ENCODE results near the gene CFAP221.

The CFAP221 gene

DNA sequence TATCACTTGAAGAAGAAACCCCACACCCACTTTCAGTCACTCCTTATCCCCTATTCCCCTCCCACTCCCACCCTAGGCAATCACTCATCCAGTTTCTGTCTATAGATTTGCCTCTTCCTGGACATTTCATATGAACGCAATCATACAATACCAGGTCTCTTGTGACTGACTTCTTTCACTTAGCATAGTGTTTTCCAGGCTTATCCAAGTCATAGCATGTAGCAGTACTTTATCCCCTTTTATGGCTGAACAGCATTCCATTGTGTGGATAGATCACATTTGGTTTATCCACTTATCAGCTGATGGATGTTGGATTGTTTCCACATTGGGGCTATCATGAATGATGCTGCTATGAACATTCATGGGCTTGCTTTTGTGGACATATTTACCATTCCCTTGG lies 6.6 kb downstream of the CFAP221 start:
- 90 to 98% methylated on average over 1 of the region's 1 CpG for WGBS, 2 experiments
- no peaks in the 10 kb centered on the region for H3K27me3 ChIP-seq (ENCODE audit: control insufficient read depth, insufficient read depth, low read length, poor library complexity, severe bottlenecking)
- no peaks in the 10 kb centered on the region for H3K9me3 ChIP-seq (ENCODE audit: control insufficient read depth, low read length)
- no peak overlapping the region for H3K27ac ChIP-seq (ENCODE audit: insufficient read depth, low read depth, low read length, poor library complexity, severe bottlenecking)
- no peaks in the 10 kb centered on the region for H3K36me3 ChIP-seq (ENCODE audit: control insufficient read depth, insufficient read depth, low read length)
- H3K4me1 ChIP-seq (ENCODE audit: control insufficient read depth, insufficient read depth, low read length) = peaks cover 8% of the 10 kb centered on the region
- H3K4me3 ChIP-seq (ENCODE audit: insufficient read depth, low read depth, low read length) = no peak overlapping the region

- Histone ChIP-seq H3K27me3 (ENCODE audit: control insufficient read depth, insufficient read depth, low read length, poor library complexity, severe bottlenecking) (no peaks in the 10 kb centered on the region), H3K27ac (ENCODE audit: insufficient read depth, low read depth, low read length, poor library complexity, severe bottlenecking) (no peak overlapping the region), H3K4me3 (ENCODE audit: insufficient read depth, low read depth, low read length) (no peak overlapping the region), H3K36me3 (ENCODE audit: control insufficient read depth, insufficient read depth, low read length) (no peaks in the 10 kb centered on the region), H3K4me1 (ENCODE audit: control insufficient read depth, insufficient read depth, low read length) (no peaks in the 10 kb centered on the region), H3K9me3 (ENCODE audit: control insufficient read depth, low read length) (no peaks in the 10 kb centered on the region)
- 96 to 99% methylated on average over 3 of the region's 3 CpGs for WGBS, 2 experiments
These were observed 8.7 kb downstream of the CFAP221 start for GRCh38 chr2:119552902-119553301.

- no peaks in the 10 kb centered on the region for H3K27me3 ChIP-seq (ENCODE audit: control insufficient read depth, insufficient read depth, low read length, poor library complexity, severe bottlenecking)
- H3K36me3 ChIP-seq (ENCODE audit: control insufficient read depth, insufficient read depth, low read length) = no peaks in the 10 kb centered on the region
- H3K9me3 ChIP-seq (ENCODE audit: control insufficient read depth, low read length) = no peaks in the 10 kb centered on the region
- no peak overlapping the region for H3K4me3 ChIP-seq (ENCODE audit: insufficient read depth, low read depth, low read length)
- no peaks in the 10 kb centered on the region for H3K4me1 ChIP-seq (ENCODE audit: control insufficient read depth, insufficient read depth, low read length)
- no peak overlapping the region for H3K27ac ChIP-seq (ENCODE audit: insufficient read depth, low read depth, low read length, poor library complexity, severe bottlenecking)
- 90 to 93% methylated on average over 6 to 7 of the region's 7 CpGs for WGBS, 2 experiments
These were observed 9.6 kb downstream of the CFAP221 start for GRCh38 chr2:119553687-119554344.

DNA sequence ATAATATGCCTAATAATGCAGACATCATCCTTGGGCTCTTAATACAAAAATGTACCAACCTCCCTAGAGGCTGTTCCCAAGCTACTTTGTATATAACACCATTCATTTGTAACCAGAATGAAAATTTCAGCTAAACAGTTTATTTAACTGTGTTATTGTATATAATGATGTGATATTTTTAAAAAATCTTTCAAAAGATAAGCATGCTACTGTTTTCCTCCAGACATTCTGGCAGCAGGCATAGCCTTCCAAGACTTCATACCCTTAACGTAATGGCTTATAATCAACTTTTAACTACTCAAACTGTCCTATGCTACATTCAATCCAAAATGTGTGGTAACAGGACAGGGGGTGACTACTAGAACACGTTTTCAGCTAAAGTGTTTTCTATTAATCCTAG lies 21.2 kb downstream of the CFAP221 start:
- H3K4me3 ChIP-seq (ENCODE audit: insufficient read depth, low read depth, low read length) = no peak overlapping the region
- no peaks in the 10 kb centered on the region for H3K36me3 ChIP-seq (ENCODE audit: control insufficient read depth, insufficient read depth, low read length)
- H3K27me3 ChIP-seq (ENCODE audit: control insufficient read depth, insufficient read depth, low read length, poor library complexity, severe bottlenecking) = no peaks in the 10 kb centered on the region
- no peak overlapping the region for H3K27ac ChIP-seq (ENCODE audit: insufficient read depth, low read depth, low read length, poor library complexity, severe bottlenecking)
- H3K9me3 ChIP-seq (ENCODE audit: control insufficient read depth, low read length) = no peaks in the 10 kb centered on the region
- WGBS, 2 experiments = 76 to 86% methylated on average over 2 of the region's 2 CpGs
- no peaks in the 10 kb centered on the region for H3K4me1 ChIP-seq (ENCODE audit: control insufficient read depth, insufficient read depth, low read length)

DNA sequence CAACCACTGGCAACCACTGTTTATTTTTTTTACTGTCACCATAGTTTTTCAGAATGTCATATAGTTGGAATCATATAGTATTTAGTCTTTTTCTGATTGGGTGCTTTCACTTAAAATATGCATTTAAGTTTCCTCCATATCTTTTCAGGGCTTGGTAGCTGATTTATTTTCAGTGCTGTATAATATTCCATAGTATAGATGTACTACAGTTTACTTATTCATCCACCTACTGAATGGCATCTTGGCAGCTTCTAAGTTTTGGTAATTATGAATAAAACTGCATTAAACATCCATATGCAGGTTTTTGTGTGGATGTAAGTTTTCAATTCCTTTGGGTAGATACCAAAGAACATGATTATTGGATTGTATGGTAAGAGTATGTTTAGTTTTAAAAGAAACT lies 23.0 kb downstream of the CFAP221 start:
- no peak overlapping the region for H3K27ac ChIP-seq (ENCODE audit: insufficient read depth, low read depth, low read length, poor library complexity, severe bottlenecking)
- H3K27me3 ChIP-seq (ENCODE audit: control insufficient read depth, insufficient read depth, low read length, poor library complexity, severe bottlenecking) = no peaks in the 10 kb centered on the region

GRCh38 chr2:119574108-119574815 lies 30.0 kb downstream of the CFAP221 start:
- Histone ChIP-seq H3K27me3 (ENCODE audit: control insufficient read depth, insufficient read depth, low read length, poor library complexity, severe bottlenecking) (no peaks in the 10 kb centered on the region), H3K9me3 (ENCODE audit: control insufficient read depth, low read length) (no peaks in the 10 kb centered on the region), H3K36me3 (ENCODE audit: control insufficient read depth, insufficient read depth, low read length) (no peaks in the 10 kb centered on the region), H3K4me3 (ENCODE audit: insufficient read depth, low read depth, low read length) (no peak overlapping the region), H3K4me1 (ENCODE audit: control insufficient read depth, insufficient read depth, low read length) (no peaks in the 10 kb centered on the region), H3K27ac (ENCODE audit: insufficient read depth, low read depth, low read length, poor library complexity, severe bottlenecking) (no peak overlapping the region)
- WGBS, 2 experiments = 81 to 90% methylated on average over 3 of the region's 3 CpGs

More for the DNA sequence above, 23.0 kb downstream of the CFAP221 start:
- no peaks in the 10 kb centered on the region for H3K9me3 ChIP-seq (ENCODE audit: control insufficient read depth, low read length)
- H3K36me3 ChIP-seq (ENCODE audit: control insufficient read depth, insufficient read depth, low read length) = no peaks in the 10 kb centered on the region
- no peaks in the 10 kb centered on the region for H3K4me1 ChIP-seq (ENCODE audit: control insufficient read depth, insufficient read depth, low read length)
- H3K4me3 ChIP-seq (ENCODE audit: insufficient read depth, low read depth, low read length) = no peak overlapping the region

DNA sequence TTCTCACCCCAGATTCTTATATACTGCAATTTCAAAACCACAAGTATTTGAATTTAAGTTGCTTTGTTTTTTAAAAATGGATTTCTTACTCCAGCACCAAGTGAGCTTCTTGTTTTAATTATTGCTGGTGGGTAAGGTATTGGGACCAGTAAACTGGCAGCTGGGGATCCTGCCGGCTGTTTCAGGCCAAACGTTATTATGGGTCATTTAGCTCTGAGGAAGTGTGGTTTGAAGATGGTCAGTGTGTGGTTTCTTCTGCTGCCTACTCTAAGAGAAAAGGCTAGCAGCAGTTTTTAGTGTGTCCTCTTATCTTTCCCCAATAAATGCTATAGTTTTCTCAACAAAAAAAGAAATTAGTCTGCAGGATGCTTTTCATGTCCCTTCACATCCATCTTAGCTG lies 30.6 kb downstream of the CFAP221 start:
- Histone ChIP-seq H3K36me3 (ENCODE audit: control insufficient read depth, insufficient read depth, low read length) (no peaks in the 10 kb centered on the region), H3K27me3 (ENCODE audit: control insufficient read depth, insufficient read depth, low read length, poor library complexity, severe bottlenecking) (no peaks in the 10 kb centered on the region)
- 90 to 96% methylated on average over 2 of the region's 2 CpGs for WGBS, 2 experiments

GRCh38 chr2:119575439-119575838 lies 31.2 kb downstream of the CFAP221 start:
- no peaks in the 10 kb centered on the region for H3K27me3 ChIP-seq (ENCODE audit: control insufficient read depth, insufficient read depth, low read length, poor library complexity, severe bottlenecking)
- H3K27ac ChIP-seq (ENCODE audit: insufficient read depth, low read depth, low read length, poor library complexity, severe bottlenecking) = no peak overlapping the region
- WGBS, 2 experiments = 90 to 94% methylated on average over 1 of the region's 1 CpG
- H3K4me1 ChIP-seq (ENCODE audit: control insufficient read depth, insufficient read depth, low read length) = no peaks in the 10 kb centered on the region
- H3K36me3 ChIP-seq (ENCODE audit: control insufficient read depth, insufficient read depth, low read length) = no peaks in the 10 kb centered on the region
- H3K9me3 ChIP-seq (ENCODE audit: control insufficient read depth, low read length) = no peaks in the 10 kb centered on the region
- no peak overlapping the region for H3K4me3 ChIP-seq (ENCODE audit: insufficient read depth, low read depth, low read length)

More for the DNA sequence above, 30.6 kb downstream of the CFAP221 start:
- H3K9me3 ChIP-seq (ENCODE audit: control insufficient read depth, low read length) = no peaks in the 10 kb centered on the region
- no peak overlapping the region for H3K27ac ChIP-seq (ENCODE audit: insufficient read depth, low read depth, low read length, poor library complexity, severe bottlenecking)
- no peak overlapping the region for H3K4me3 ChIP-seq (ENCODE audit: insufficient read depth, low read depth, low read length)
- no peaks in the 10 kb centered on the region for H3K4me1 ChIP-seq (ENCODE audit: control insufficient read depth, insufficient read depth, low read length)

DNA sequence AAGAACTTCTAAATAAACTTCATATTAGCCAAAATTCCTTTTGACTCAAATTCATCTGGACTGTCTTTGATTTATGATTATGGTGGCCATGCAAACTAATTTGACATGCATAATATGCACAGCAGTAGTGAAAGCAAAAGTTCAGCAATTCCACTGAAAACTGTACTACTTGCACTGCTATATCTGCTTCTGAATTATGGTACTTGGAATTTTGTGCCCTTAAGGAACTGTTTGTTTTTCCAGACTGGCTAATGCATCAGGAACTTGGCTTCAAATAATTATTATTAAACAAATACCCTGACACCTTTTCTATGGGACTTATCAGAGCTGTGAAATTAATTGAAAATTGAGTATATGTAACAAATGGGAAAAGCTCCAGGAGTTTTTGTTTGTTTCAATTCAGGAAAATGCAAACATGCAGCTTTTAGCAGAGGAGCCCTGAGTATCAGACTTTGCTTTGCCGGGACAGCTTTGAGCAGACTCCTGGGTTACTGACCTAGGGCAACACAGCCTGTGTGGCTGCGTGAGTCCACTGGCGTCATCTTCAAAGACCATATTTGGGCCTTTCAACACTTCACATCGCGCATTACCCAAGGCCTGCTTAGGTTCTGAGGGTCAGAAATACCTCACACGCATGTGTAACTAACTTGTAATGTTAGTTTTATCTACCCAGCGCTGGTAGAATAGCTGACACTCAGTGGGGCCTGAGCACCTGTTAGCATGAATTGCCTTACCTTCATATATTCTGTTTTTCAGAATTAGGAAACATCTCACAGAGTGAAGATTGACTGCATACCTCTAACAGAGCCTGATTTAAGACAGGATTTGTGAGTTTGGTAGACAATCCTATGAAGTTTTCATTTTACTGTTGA lies 35.4 kb downstream of the CFAP221 start:
- H3K4me1 ChIP-seq (ENCODE audit: control insufficient read depth, insufficient read depth, low read length) = no peaks in the 10 kb centered on the region
- 96 to 97% methylated on average over 7 of the region's 7 CpGs for WGBS, 2 experiments
- no peaks in the 10 kb centered on the region for H3K27me3 ChIP-seq (ENCODE audit: control insufficient read depth, insufficient read depth, low read length, poor library complexity, severe bottlenecking)
- no peak overlapping the region for H3K27ac ChIP-seq (ENCODE audit: insufficient read depth, low read depth, low read length, poor library complexity, severe bottlenecking)
- no peaks in the 10 kb centered on the region for H3K9me3 ChIP-seq (ENCODE audit: control insufficient read depth, low read length)
- H3K4me3 ChIP-seq (ENCODE audit: insufficient read depth, low read depth, low read length) = no peak overlapping the region
- H3K36me3 ChIP-seq (ENCODE audit: control insufficient read depth, insufficient read depth, low read length) = no peaks in the 10 kb centered on the region

DNA sequence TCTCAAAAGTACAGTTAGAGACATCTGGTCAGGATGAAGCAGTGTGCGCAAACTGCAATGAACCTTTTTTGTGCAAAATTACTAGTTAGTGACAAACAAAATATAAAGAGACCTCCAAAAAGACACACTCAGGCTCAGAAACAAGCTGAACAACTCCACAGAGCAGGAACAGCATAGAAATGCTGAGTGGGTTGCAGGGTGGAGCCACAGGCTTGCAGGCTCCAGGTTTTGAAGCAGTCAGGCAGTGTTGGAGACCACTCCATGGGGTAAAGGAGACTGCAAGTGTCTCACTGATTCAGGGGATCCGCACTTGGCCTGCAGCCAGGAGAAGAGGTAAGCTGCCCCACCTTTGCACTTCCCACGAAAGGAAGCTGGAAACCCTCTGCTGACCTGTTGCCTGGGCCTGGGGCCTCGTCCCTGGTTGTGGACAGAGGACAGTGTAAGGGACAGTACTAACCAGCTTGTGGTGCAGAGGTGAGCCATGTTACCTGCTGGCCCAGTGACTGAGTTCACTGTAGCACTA lies 36.4 kb downstream of the CFAP221 start:
- Histone ChIP-seq H3K27ac (ENCODE audit: insufficient read depth, low read depth, low read length, poor library complexity, severe bottlenecking) (no peak overlapping the region), H3K4me1 (ENCODE audit: control insufficient read depth, insufficient read depth, low read length) (no peaks in the 10 kb centered on the region), H3K9me3 (ENCODE audit: control insufficient read depth, low read length) (no peaks in the 10 kb centered on the region), H3K27me3 (ENCODE audit: control insufficient read depth, insufficient read depth, low read length, poor library complexity, severe bottlenecking) (no peaks in the 10 kb centered on the region), H3K4me3 (ENCODE audit: insufficient read depth, low read depth, low read length) (no peak overlapping the region), H3K36me3 (ENCODE audit: control insufficient read depth, insufficient read depth, low read length) (no peaks in the 10 kb centered on the region)
- 88 to 90% methylated on average over 4 of the region's 4 CpGs for WGBS, 2 experiments

All from ectodermal cell (in vitro differentiated cells).